HepG2 (cell line): ENCODE data around the gene SURF1. TPM values are rescaled to one million over a fixed set of nuclear protein-coding genes. Genes with fewer than 3 reads are reported as not detected.

Source experiments
- ARID3A ChIP-seq: IDR thresholded peaks from 2 replicates; pipeline ENCODE4 v1.6.1; 2012; ENCODE audit warnings: low read depth, low read length, improper control_type of control experiment
- DMAP1 ChIP-seq: IDR thresholded peaks from 2 replicates; pipeline ENCODE4 v1.6.1; 2016
- ESRRA ChIP-seq: sonication (generic); formaldehyde crosslinking; IDR thresholded peaks from 2 replicates; pipeline ENCODE4 v1.5.1; 2020; ENCODE audit warnings: mild to moderate bottlenecking, low read depth, missing genetic modification reagents
- EZH2 ChIP-seq: conservative IDR thresholded peaks from 2 replicates; pipeline ENCODE4 v1.6.1; 2012; ENCODE audit warnings: mild to moderate bottlenecking, low read depth, low read length, moderate library complexity
- GZF1 ChIP-seq: sonication (generic); formaldehyde crosslinking; IDR thresholded peaks from 2 replicates; pipeline ENCODE4 v1.5.1; 2020; ENCODE audit warnings: mild to moderate bottlenecking, missing genetic modification reagents
- HNRNPLL ChIP-seq: fragments of 200-400 bp; formaldehyde crosslinking; IDR thresholded peaks from 2 replicates; pipeline ENCODE4 v1.6.1; 2017; ENCODE audit warnings: mild to moderate bottlenecking, low read depth, low read length; ENCODE audit not compliant: poor library complexity, severe bottlenecking
- KDM3A ChIP-seq: IDR thresholded peaks from 2 replicates; pipeline ENCODE4 v1.6.1; 2018; ENCODE audit warnings: low read depth, missing compliant biosample characterization
- KLF13 ChIP-seq: sonication (generic); formaldehyde crosslinking; IDR thresholded peaks from 2 replicates; pipeline ENCODE4 v1.4.0; 2020; ENCODE audit warnings: mild to moderate bottlenecking, missing genetic modification reagents
- PRDM4 ChIP-seq: sonication (generic); formaldehyde crosslinking; IDR thresholded peaks from 2 replicates; pipeline ENCODE4 v1.9.0; 2021; ENCODE audit warnings: missing genetic modification reagents, borderline replicate concordance
- REST ChIP-seq, 2 experiments: IDR thresholded peaks; 2 replicates each; pipeline ENCODE4 v1.6.1; 2011 to 2012; ENCODE audit warnings: low read length in 2 of 2, borderline replicate concordance in 1 of 2, low read depth in 1 of 2, mild to moderate bottlenecking in 1 of 2, moderate library complexity in 1 of 2
- SMARCE1 ChIP-seq: fragments of 450-650 bp; IDR thresholded peaks from 2 replicates; pipeline ENCODE4 v1.6.1; 2017; ENCODE audit warnings: borderline replicate concordance
- ZMYM3 ChIP-seq: sonication (generic); formaldehyde crosslinking; IDR thresholded peaks from 2 replicates; pipeline ENCODE4 v1.5.1; 2020; ENCODE audit warnings: mild to moderate bottlenecking, missing genetic modification reagents
- ZNF160 ChIP-seq: sonication (generic); formaldehyde crosslinking; IDR thresholded peaks from 2 replicates; pipeline ENCODE4 v1.8.0; 2022; ENCODE audit warnings: mild to moderate bottlenecking, inconsistent platforms, missing genetic modification reagents
- ZNF260 ChIP-seq: sonication (generic); formaldehyde crosslinking; IDR thresholded peaks from 2 replicates; pipeline ENCODE4 v1.4.0; 2020; ENCODE audit warnings: missing genetic modification reagents, low read depth, mild to moderate bottlenecking, borderline replicate concordance
- ZNF678 ChIP-seq: sonication (generic); formaldehyde crosslinking; IDR thresholded peaks from 2 replicates; pipeline ENCODE4 v1.4.0; 2020; ENCODE audit warnings: mild to moderate bottlenecking, missing genetic modification reagents
- ZNF792 ChIP-seq: IDR thresholded peaks from 2 replicates; pipeline ENCODE4 v1.6.1; 2016
- ZNF816 ChIP-seq: sonication (generic); formaldehyde crosslinking; IDR thresholded peaks from 2 replicates; pipeline ENCODE4 v1.8.0; 2022; ENCODE audit warnings: missing genetic modification reagents, mild to moderate bottlenecking, borderline replicate concordance
- ZNF883 ChIP-seq: sonication (generic); formaldehyde crosslinking; IDR thresholded peaks from 2 replicates; pipeline ENCODE4 v1.5.1; 2020; ENCODE audit warnings: mild to moderate bottlenecking, missing genetic modification reagents; ENCODE audit errors: not compliant biosample characterization
- ZSCAN12 ChIP-seq: sonication (generic); formaldehyde crosslinking; IDR thresholded peaks from 2 replicates; pipeline ENCODE4 v1.9.0; 2021; ENCODE audit warnings: mild to moderate bottlenecking, missing genetic modification reagents
- ZSCAN21 ChIP-seq: sonication (generic); formaldehyde crosslinking; IDR thresholded peaks from 2 replicates; pipeline ENCODE4 v1.8.0; 2022; ENCODE audit warnings: mild to moderate bottlenecking, missing genetic modification reagents, moderate library complexity, borderline replicate concordance
- polyA plus RNA-seq, 8 experiments: library from polyadenylated mRNA; depleted of rRNA in 3 of 8; stranded (reverse) in 7 of 8; unstranded in 1 of 8; fragments of >200 nt; fragmentation: Illumina TruSeq in 4 of 8; extraction: Trizol in 4 of 8; gene quantifications; 2 replicates each; pipeline versions ENCODE4 v1.2.1 to v1.2.3, GENCODE V29; 2011 to 2016; ENCODE audit warnings: low read depth in 4 of 8, missing spikeins in 1 of 8, mixed read lengths in 1 of 8; ENCODE audit not compliant: insufficient read depth in 1 of 8
- total RNA-seq, 5 experiments: library from RNA; depleted of rRNA; stranded (reverse); fragments of >200 nt; fragmentation: Illumina TruSeq; extraction: Trizol; gene quantifications; 2 replicates each; pipeline ENCODE4 v1.2.3, GENCODE V29; 2016; ENCODE audit warnings: low read depth in 1 of 5

Gene SURF1
- total and polyA plus RNA-seq, 2 of the 13 experiments (the other 11 are each of a cell fraction or from before 2014, with no cell fraction given), result 17.8 to 40.7 TPM

- TF ChIP-seq ZNF260 (CRISPR knock-in tag), result no peak
- no peak for TF ChIP-seq SMARCE1
- TF ChIP-seq ZNF160, result no peak
- no peak for TF ChIP-seq ESRRA (CRISPR knock-in tag)
- no peak for TF ChIP-seq ARID3A
- TF ChIP-seq KLF13 (CRISPR knock-in tag), result no peak
- 0 out of 2 replicates have a peak, but pooled peaks have one; percentile 37 for TF ChIP-seq ZSCAN12 (CRISPR knock-in tag)
- peak; percentile 37; the same call in 1 of the 2 replicates for TF ChIP-seq ZMYM3 (CRISPR knock-in tag)
- no peak for TF ChIP-seq ZNF883 (CRISPR knock-in tag)
- TF ChIP-seq DMAP1, result peak; percentile 38; the same call in 1 of the 2 replicates
- TF ChIP-seq ZNF792 (CRISPR knock-in tag), result no peak
- TF ChIP-seq EZH2, result no peak
- TF ChIP-seq ZNF678 (CRISPR knock-in tag), result no peak
- TF ChIP-seq PRDM4 (CRISPR knock-in tag), result no peak
- no peak for TF ChIP-seq ZNF816 (CRISPR knock-in tag)
- TF ChIP-seq GZF1 (CRISPR knock-in tag), result no peak
- TF ChIP-seq REST (IDR thresholded peaks at IDR 0.05; ENCODE audit: borderline replicate concordance in 1 of 2, low read depth in 1 of 2, low read length in 2 of 2), result 0 out of 4 replicates have a peak, but pooled peaks of 1 of the 2 experiments have one; percentile 30
- TF ChIP-seq HNRNPLL, result no peak
- no peak for TF ChIP-seq ZSCAN21 (CRISPR knock-in tag)
- no peak for TF ChIP-seq KDM3A
These were observed 18.9 kb upstream of the SURF1 start (continued) for GRCh38 chr9:133375116-133375723.
